ENCODE measurements around the gene XK. TPM values are rescaled to one million over a fixed set of nuclear protein-coding genes. Genes with fewer than 3 reads are reported as not detected.

Gene XK
- total RNA-seq, 6 experiments from 2014 or later: 0.56 to 4.5 (median 1.6) TPM

GRCh38 chrX:37752281-37752680, 66.7 kb downstream of the XK start:
- ATAC-seq: no peak
- no peaks in the 10 kb centered on the region for H3K4me1 ChIP-seq
- no peak overlapping the region for H3K4me3 ChIP-seq
- WGBS (ENCODE audit: insufficient coverage, low coverage, low lambda C conversion rate, missing lambda C conversion rate): 33% methylated on average over 2 of the region's 2 CpGs
- no peak for DNase-seq
- no peak for TF ChIP-seq POLR2A (IDR thresholded peaks at IDR 0.05)
- TF ChIP-seq CTCF (IDR thresholded peaks at IDR 0.05): no peak
- intact Hi-C loops (cut with DNase I): no loop called here
- peaks cover 5% of the 10 kb centered on the region in 2 donors for H3K27me3 ChIP-seq
- H3K27ac ChIP-seq: no peak overlapping the region
- no peaks in the 10 kb centered on the region for H3K9me3 ChIP-seq
- H3K36me3 ChIP-seq: no peaks in the 10 kb centered on the region

DNA sequence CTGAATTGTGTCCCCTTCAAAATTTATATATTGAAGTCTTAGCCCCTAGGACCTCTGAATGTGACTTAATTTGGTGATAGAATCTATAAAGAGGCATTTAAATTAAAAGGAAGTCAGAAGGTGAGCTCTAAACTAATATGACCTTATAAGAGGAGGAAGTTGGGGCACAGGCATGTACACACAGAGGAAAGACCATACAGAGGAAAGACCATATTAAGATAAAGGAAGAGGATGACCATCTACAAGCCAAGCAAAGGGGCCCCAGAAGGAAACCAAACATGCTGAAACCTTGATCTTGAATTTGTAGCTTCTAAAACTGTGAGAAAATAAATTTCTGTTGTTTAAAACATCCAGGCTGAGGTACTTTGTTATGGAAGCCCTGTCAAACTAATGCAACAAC, 67.3 kb downstream of the XK start:
- no peaks in the 10 kb centered on the region for H3K36me3 ChIP-seq
- H3K27ac ChIP-seq: no peak overlapping the region
- no peaks in the 10 kb centered on the region for H3K9me3 ChIP-seq
- intact Hi-C loops (cut with DNase I): no loop called here
- DNase-seq: no peak
- H3K4me3 ChIP-seq: no peak overlapping the region
- H3K4me1 ChIP-seq: no peaks in the 10 kb centered on the region
- H3K27me3 ChIP-seq: peaks cover 5% of the 10 kb centered on the region in 2 donors
- ATAC-seq: no peak
- no peak for TF ChIP-seq CTCF (IDR thresholded peaks at IDR 0.05)
- TF ChIP-seq POLR2A (IDR thresholded peaks at IDR 0.05): no peak

DNA sequence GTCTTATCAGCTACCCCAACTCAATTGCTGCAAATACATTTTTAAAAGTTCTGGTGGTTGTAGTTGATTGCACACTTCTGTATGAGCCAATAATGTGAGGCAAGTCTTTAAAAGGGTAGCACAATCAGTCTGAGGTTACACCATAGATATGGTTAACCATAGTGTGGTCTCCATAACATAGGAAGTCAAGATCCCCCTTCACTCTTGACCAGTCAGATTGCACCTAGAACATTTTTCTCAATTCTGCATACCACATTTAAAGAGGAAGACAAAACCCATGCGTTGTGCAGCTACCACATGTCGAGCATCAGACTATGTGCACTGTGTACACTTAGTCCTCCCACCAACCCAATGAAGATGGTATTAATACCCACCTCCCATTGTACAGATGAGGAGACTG, 67.8 kb downstream of the XK start:
- 34% methylated on average over 2 of the region's 2 CpGs for WGBS (ENCODE audit: insufficient coverage, low coverage, low lambda C conversion rate, missing lambda C conversion rate)
- no peak overlapping the region for H3K4me3 ChIP-seq
- no peaks in the 10 kb centered on the region for H3K36me3 ChIP-seq
- no peak for TF ChIP-seq POLR2A (IDR thresholded peaks at IDR 0.05)
- TF ChIP-seq CTCF (IDR thresholded peaks at IDR 0.05): no peak
- intact Hi-C loops (cut with DNase I): no loop called here
- ATAC-seq (no peak), DNase-seq (no peak)
- no peak overlapping the region for H3K27ac ChIP-seq
- H3K27me3 ChIP-seq: peaks cover 5% of the 10 kb centered on the region in 2 donors
- no peaks in the 10 kb centered on the region for H3K4me1 ChIP-seq
- H3K9me3 ChIP-seq: no peaks in the 10 kb centered on the region

- Histone ChIP-seq H3K4me3 (no peak overlapping the region), H3K36me3 (no peaks in the 10 kb centered on the region), H3K4me1 (no peaks in the 10 kb centered on the region), H3K9me3 (no peaks in the 10 kb centered on the region), H3K27me3 (peaks cover 5 to 10% of the 10 kb centered on the region in 2 donors), H3K27ac (no peak overlapping the region)
- DNase-seq (no peak), ATAC-seq (no peak)
- TF ChIP-seq CTCF (IDR thresholded peaks at IDR 0.05): no peak
- TF ChIP-seq POLR2A (IDR thresholded peaks at IDR 0.05): no peak
- intact Hi-C loops (cut with DNase I): no loop called here
- 64% methylated on average over 2 of the region's 2 CpGs for WGBS (ENCODE audit: insufficient coverage, low coverage, low lambda C conversion rate, missing lambda C conversion rate)
These were observed 68.9 kb downstream of the XK start for GRCh38 chrX:37754516-37754915.

GRCh38 chrX:37755025-37755424, 69.4 kb downstream of the XK start:
- H3K27me3 ChIP-seq: peaks cover 5 to 10% of the 10 kb centered on the region in 2 donors
- H3K4me1 ChIP-seq: no peaks in the 10 kb centered on the region
- intact Hi-C loops (cut with DNase I): no loop called here
- H3K27ac ChIP-seq: no peak overlapping the region
- ATAC-seq (peak; percentile 44 to 69 (median 50)), DNase-seq (no peak)
- no peaks in the 10 kb centered on the region for H3K9me3 ChIP-seq
- no peaks in the 10 kb centered on the region for H3K36me3 ChIP-seq
- no peak for TF ChIP-seq POLR2A (IDR thresholded peaks at IDR 0.05)
- TF ChIP-seq CTCF (IDR thresholded peaks at IDR 0.05): no peak
- no peak overlapping the region for H3K4me3 ChIP-seq

Measured in right lobe of liver (tissue), 6 donors.